ENCODE measurements around the gene SRPK1.

SRPK1 gene

DNA sequence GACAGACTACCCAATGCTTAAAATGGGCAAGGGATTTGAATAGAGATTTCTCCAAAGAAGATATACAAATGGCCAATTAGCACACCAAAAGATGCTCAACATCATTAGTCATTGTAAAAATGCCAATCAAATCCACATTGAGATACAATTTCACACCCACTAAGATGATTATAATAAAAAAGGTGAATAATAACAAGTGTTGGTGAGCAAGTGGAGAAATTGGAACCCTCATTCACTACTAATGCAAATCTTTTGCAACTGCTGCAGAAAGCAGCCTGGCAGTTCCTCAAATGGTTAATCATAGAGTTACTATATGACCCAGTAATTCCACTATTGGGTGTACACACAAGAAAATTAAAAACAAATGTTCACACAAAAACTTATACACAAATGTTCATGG is 103.4 kb downstream of the SRPK1 start:
- no peak for DNase-seq (ENCODE audit: low read depth, low spot score)

DNA sequence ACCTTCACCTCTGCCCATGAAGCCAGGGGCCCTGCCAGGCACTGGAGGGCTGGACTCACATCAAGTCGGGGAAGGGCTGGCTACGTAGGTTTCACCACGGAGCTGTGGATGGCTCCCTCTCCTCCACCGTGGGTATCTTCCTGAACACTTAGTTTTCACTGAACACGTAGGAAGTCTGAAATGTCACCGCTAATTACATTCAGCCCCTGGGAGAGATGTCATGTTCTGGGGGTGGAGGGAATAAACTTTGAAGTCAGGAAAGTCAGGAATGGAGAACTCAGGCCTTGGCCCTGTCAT is 109.3 kb downstream of the SRPK1 start:
- DNase-seq (ENCODE audit: low read depth, low spot score) = no peak

DNA sequence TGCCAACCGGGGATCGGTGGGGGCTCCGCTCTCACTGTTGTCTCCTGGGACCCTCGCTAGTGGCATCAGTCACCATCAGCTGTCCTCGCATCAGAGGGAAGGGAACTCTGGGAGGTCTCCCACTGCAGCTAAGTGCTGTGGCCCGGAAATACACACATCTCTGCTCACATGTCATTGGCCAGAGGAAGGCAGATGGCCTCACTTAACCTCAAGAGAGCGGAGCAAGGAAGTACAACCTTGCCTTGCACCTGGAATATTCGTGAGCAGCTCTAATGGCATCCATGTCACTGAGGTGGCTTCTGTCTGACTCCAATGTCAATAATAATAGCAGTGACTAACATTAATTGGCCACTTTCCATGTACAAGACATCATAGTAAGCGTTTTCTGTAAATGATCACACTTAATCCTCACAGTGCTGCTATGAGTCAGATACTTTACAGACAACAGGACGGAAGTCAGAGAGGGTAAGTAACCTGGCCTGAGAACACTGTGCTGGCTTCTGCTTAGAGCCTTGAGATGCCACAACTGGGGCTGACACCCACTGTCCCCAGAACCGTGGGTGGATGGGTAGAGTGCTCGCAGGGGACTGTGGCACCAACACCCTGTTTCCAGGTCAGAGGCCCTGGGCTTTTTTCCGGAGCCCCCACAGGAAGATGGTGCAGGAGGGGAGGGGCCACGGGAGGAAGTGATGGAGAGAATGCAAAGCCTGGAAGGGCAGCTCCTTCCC is 109.8 kb downstream of the SRPK1 start:
- DNase-seq (ENCODE audit: low read depth, low spot score) = no peak

DNA sequence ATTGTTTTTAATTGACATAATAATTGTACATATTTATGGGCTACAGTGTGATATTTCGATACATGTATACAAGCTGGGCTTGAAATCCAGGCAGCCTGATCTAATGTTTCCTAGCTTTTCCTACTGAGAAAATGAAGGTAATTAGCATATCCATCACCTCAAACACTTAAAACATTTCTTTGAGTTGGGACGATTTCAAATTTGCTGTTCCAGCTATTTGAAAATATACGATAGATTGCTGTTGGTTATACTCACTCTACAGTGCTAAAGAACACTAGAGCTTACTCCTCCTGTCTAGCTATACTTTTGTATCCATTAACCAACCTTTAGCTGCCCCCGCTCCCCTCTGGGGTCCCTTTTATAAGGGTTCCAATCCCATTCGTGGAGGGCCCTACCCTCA is 111.1 kb downstream of the SRPK1 start:
- DNase-seq (ENCODE audit: low read depth, low spot score) = no peak

DNA sequence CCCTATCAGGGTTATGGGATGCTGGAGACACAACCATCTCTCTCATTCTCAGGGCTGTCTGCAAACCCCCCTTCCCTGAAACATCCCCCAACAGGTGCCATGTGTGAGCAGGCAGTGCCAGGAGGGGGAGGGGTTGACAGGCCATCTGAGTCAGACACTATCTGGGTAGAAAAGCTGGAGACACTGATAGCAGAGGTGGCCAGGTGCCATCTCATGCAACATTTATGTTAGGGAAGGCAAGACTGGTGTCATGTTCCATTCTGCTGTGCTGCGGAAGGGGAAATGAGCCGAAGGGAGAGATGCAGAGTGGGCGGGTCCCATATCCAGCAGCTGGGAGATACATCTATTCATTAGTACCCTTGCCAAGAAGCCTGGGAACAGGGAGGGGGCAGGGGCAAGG is 112.2 kb downstream of the SRPK1 start:
- DNase-seq (ENCODE audit: low read depth, low spot score) = no peak

DNA sequence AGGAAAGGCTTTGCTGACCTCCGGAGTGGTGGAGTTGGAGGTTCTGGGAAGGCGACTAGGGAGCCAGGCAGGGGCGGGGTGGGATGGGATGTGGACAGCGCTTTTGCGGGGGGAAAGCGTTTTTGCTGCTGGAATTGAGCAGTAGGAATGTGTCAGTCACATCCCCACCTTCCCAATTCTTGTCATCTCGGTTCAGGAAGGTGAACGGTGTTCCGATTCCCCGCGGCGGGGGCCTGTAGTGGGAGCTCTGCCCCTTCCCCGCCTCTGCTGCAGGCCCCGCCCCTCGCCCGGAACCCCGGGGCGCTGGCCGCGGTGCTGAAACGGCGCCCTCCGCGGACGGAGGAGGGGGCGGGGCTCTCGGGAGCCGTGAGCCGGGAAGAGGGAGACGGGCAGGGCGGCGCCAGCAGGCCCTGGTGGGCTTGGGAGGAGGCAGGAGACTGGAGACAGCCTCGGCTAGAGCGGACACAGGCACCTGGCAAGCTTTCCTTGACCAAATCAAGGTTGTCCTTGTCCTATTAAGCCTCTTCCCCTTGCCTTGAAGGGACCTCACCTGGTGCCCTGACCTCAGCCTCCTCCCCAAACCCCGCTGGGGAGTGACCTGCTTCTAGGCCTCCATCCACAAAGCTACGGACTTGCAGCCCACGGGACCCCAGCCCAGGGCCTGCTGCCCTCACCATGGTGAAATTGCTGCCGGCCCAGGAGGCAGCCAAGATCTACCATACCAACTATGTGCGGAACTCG is 115.7 kb downstream of the SRPK1 start, which contains the start of gene LHFPL5:
Gene LHFPL5 (plus strand): TSS at position 357 of the 741 bp plus-strand sequence. CDS start 319 bp downstream, at position 676.
- no peak for DNase-seq (ENCODE audit: low read depth, low spot score)

DNA sequence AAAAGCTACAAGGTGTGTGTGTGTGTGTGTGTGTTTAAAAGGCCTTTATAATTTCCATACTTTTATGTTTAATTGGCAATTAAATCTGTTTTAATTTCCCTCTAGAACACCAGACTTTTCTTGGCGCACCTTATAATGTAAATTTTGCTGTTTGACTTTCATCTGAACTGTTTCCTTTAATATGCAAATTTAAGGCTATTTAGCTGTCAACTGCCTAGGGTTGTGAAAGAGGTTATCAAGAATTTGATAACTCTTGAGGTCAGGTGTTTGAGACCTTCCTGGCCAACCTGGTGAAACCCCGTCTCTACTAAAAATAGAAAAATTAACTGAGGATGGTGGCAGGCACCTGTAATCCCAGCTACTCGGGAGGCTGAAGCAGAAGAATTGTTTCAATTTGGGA is 119.8 kb downstream of the SRPK1 start:
- DNase-seq (ENCODE audit: low read depth, low spot score) = no peak

DNA sequence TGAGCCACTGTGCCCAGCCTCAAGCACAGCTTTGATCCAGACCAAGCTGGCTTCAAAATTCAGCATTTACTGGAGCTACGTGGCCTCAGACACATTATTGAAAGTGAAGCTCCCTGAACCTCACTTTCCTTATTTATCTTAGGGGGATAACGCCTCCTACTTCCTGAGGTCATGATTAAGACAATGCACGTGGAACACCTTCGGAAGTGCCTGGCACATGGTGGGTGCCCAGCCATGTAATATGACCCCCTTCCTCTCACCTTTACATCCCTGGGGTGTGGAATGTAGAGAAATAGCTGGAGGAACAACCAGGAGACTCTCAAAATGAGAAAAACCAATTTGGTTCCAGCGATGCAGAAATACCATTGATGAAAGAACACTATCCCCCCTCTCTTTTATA is 122.2 kb downstream of the SRPK1 start:
- no peak for DNase-seq (ENCODE audit: low read depth, low spot score)

DNA sequence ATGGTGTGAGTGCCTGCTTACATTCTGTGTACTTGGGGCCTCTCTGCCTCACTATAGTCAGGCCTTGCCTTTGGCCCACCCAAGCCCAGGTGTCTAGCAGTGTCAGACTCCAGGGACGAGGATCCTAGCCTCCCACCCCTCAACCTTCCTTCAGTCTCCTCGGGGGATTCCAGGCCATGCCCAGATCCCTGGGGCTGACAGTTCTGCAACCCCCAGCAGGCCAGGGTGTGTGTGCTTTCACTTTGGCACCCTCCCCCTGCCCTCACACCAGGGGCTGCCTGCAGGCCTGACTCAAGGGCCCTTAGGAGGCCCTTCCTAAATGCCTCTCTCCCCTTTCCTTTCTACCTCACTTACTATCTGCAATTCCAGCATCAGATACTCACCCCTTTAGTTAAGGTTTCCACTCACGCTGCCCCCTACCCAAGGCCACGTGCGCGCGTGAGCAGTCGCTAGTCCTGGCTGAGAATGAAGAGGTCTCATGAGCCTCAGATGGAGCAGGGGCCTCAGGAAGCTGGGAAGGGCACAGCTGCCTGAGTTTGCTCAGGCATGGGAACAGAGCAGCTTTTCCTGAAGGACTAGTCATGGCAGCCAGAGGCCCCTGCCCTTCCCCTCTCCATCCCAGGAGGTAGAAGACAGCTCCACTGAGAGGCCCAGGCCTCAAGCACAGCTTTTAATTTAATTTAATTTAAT is 122.9 kb downstream of the SRPK1 start:
- DNase-seq (ENCODE audit: low read depth, low spot score) = no peak

DNA sequence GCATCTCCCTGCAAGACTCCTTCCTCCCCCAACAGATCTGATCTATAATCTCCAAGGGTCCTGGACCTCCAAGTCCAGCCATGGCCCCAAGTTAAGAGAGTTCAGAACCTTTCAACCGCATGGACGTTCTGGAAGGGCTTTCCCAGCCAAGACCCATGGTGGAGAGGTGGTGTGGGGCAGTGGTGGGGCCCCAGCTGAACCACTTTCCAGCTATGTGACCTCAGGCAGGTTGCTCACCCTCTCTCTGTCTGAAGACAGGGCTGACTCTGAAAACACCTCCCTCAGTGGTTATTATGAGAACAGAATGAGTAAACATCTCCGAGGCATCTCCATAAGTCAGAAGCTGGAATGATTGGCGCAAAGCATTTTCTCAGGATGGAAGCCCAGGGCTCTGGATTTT is 124.7 kb downstream of the SRPK1 start:
- no peak for DNase-seq (ENCODE audit: low read depth, low spot score)

DNA sequence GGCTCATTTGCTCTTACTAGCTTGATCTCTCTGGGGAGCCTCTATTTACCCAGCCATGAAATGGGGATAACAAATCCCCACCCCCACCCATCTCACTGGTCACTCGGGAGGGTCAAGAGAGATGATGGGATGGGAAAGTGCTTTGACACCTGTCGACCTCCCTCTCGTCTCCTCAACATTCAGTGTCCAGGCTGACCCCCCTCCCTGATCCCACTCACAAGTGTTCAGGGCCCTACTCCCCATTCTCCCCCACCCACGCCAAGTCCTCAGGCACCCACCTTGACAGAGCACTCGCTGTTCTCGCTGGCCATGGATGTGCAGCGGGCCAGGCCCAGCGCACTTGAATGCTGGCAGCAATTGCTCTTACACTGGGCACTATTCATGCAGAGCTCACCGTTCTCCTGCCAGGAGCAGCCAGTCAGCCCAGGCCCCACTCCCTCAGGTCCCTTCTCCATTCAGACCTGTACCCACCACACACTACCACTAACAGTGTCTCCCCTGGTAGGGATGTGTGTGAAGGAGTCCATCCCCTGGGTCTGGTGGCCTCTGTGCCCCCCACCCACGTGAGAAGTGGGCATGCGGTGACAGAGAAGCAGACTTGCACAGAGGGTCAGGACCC is 125.3 kb downstream of the SRPK1 start:
- no peak for DNase-seq (ENCODE audit: low read depth, low spot score)

DNA sequence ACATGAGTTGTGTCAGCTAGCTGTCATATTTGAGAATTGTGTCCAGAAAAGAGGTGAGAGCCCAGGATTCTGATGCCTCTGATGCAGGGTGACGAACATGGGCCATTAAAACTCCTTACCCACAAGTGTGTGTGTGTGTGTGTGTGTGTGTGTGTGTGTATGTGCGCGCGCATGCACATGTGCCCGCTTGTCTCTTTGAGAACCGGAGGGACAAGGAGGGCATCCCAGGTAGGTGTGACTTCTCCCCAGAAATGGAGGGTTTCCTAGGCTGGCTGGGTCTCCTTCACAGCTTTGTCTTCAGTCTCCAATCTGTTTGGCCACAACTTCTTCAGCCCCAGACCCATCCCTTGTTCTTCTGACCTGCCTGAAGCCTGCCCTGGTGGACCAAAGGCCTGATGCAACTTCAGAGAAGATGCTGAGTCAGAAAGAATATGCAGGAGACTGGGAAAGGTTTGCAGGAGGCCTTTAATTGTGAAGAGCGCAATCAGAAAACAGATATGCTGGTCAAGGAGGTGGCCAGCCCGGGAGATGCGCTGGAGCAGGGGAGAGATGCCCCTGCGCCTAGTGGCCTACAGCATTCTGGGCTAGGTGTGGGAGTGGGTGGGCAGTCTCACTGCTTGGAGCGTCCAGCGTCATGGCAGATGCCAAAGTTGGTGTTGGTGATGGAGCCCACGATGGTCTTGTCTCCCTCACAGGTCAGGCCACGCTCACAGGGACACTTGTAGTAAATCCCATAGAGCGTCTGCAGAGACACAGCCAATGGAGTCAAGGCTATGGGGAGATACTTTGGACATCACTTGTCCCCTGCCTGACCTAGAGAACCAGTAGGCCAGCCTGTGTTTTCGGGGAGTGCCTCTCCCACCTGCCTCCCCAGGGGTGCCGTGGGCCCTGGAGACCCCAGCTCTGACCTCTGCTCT is 126.1 kb downstream of the SRPK1 start:
- DNase-seq (ENCODE audit: low read depth, low spot score) = no peak

DNA sequence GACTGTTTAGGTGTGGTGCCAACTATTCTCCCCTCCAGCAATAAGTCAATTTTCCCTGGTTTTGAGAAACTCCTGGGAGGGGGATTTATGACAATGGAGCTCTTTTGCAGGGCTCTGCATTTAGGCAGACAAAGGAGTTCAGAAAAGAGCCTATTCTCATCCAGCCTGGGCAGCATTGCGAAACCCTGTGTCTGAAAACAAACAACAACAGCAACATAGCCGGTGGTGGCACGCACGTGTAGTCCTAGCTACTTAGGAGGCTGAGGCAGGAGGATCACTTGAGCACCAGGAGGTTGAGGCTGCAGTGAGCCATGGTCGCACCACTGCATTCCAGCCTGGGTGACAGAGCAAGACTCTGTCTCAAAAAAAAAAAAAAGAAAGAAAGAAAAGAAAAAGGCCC is 130.2 kb downstream of the SRPK1 start:
- no peak for DNase-seq (ENCODE audit: low read depth, low spot score)

DNA sequence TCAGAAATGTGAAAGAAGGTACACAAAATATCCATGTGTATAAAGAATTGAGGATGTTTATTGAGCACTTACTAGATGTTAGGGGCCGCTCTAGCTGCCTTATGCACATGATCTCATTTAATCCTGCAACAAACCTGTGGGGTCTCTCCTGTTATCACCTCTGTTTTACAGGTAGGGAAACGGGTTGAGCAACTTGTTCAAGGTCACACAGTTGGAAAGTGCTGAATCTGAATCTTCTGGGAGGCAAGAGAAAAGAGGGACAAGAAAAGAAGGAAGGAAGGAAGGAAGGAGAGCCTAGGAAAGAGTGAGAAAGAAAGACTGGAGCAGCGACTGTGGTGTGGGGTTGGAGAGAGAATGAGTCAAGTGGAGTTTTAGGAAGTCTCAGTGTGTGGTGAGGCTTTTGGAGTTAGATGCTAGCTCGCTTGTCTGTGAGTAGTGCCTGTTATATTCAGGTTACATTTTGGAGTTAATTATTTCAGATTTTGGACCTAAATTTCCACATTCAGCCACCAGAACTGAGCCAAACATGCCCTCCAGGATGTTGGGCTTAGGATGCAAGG is 132.4 kb downstream of the SRPK1 start:
- DNase-seq (ENCODE audit: low read depth, low spot score) = no peak

DNA sequence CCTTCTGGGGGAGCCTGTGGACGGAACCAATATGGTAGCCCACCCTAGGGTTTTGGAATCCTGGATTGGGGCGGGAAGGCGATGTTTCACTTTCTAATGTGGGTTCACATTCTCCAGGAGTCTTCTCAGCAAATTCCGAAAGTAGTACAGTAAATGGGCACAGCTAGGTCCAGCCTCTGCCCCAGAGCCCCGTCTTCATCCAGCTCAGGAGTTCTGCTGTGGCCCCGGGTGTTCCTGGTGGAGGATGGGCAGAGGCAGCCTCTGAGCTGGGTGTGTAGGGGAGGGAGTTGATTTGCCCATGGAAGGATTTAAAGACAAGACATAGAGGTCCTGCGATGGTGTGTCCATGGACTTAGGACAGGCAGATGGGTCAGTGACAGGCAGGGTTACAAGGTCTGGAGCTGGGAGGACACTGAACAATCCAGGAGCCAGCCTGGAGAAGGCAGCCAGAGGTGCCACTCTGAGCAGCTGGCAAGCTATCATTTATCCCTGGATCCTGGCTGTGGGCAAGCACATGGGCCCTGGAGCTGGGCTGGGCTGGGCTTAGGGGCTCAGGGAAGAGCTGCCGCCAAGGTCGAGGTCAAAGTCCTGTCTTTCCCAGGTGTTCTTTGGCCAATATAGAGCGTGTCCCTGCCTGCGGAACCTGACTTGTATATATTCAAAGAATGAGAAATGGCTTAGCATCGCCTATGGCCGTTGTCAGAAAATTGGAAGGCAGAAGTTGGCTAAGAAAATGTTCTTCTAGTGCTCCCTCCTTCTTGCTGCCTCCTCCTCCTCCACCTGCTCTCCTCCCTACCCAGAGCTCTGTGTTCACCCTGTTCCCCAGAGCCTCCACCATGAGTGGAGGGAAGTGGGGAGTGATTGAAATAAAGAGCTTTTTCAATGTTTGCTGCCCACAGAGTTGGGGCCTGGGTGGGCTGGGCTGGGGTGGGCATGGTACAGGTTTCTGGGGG is 133.4 kb downstream of the SRPK1 start:
- no peak for DNase-seq (ENCODE audit: low read depth, low spot score)

DNA sequence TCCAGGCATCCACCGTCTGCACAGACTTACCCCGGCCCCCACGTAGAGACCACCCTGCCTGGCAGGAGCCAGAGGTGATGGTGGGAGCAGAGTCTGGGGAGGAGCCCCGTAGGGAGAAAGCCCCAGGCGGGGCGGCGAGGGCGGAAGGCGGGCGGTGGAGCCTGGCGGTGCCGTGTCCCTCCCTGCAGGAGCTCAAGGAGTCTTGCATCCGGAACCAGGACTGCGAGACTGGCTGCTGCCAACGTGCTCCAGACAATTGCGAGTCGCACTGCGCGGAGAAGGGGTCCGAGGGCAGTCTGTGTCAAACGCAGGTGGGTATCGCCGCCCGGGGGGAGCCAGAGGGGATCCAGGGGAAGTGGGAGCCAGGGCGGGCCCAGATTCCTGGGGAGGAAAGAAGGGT is 134.1 kb downstream of the SRPK1 start:
- no peak for DNase-seq (ENCODE audit: low read depth, low spot score)

DNA sequence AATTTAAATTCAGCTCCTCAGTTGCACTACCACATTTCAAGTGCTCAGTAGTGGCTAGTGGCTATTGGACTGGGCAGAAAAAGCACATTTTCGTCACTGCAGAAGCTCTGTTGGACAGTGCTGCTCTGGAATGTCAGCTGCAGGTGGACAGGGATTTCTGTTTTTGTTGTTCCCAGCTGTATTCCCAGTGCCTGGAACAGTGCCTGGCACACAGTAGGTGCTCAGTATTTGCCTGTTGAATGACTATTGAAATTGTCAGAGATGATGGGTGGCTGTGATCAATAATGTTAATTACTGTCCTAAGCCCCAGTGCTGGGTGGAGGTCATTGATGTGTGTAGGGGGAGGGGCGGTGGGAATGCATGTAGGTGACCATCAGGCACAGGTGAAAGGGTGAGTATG is 134.6 kb downstream of the SRPK1 start:
- no peak for DNase-seq (ENCODE audit: low read depth, low spot score)

DNA sequence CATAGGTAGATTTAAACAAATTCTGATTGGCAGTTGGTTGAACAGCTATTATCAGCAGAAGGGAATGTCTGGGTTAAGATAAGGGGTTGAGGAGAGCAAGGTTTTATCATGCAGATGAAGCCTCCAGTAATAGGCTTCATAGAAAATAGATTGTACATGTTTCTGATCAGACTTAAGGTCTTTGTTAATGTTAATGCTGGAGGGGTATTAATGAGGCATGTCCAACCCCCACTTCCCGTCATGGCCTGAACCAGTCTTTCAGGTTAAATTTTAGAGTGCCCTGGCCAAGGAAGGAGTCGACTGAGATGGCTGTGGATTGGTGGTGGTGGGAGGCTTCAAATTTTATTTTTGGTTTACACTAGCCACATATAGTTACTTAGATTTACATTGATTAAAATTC is 136.7 kb downstream of the SRPK1 start:
- no peak for DNase-seq (ENCODE audit: low read depth, low spot score)

All from smooth muscle cell of the brain vasculature (primary cell).